H1 (cell line): Measurements from ENCODE around the gene KDSR. TPM values are rescaled to one million over a fixed set of nuclear protein-coding genes. Genes with fewer than 3 reads are reported as not detected.

ENCODE experiments used
- CTCF ChIA-PET: fragments of 300-600 bp; sonication (Branson Sonifier 250); formaldehyde crosslinking; loops from one replicate; lab custom pipeline; 2021; ENCODE audit not compliant: partially characterized antibody; lab: Charles Lee
- POLR2A ChIA-PET: fragments of 300-600 bp; sonication (Branson Sonifier 250); formaldehyde crosslinking; loops from one replicate; lab custom pipeline; 2021; ENCODE audit warnings: inconsistent platforms; ENCODE audit not compliant: partially characterized antibody; lab: Charles Lee
- DNase-seq, 2 experiments: peaks; one replicate each; pipeline versions ENCODE4 v3.0.0 to v3.0.0-alpha.2; 2010 to 2022; ENCODE audit warnings: low spot score in 2 of 2, low read depth in 1 of 2, mixed read lengths in 1 of 2
- FAIRE-seq: peaks from 2 replicates; lab custom pipeline; 2011; peaks lifted over from hg19 to GRCh38; lab: Jason Lieb, UNC
- H2AFZ ChIP-seq: 2 replicates; pipeline ENCODE4 v1.8.1; 2012; ENCODE audit warnings: low read length, inconsistent platforms
- H2AK5ac ChIP-seq: 2 replicates; pipeline ENCODE4 v1.6.1; 2013; ENCODE audit warnings: low read depth, low read length
- H2BK120ac ChIP-seq: replicated peaks from 2 replicates; pipeline ENCODE3; 2013; ENCODE audit warnings: low read depth, low read length, inconsistent platforms
- H2BK12ac ChIP-seq: 2 replicates; pipeline ENCODE4 v1.6.1; 2013; ENCODE audit warnings: low read depth, low read length
- H2BK15ac ChIP-seq: 2 replicates; pipeline ENCODE4 v1.6.1; 2013; ENCODE audit warnings: low read length
- H2BK20ac ChIP-seq: 2 replicates; pipeline ENCODE4 v1.6.1; 2013; ENCODE audit warnings: low read length
- H2BK5ac ChIP-seq: 2 replicates; pipeline ENCODE4 v1.6.1; 2013; ENCODE audit warnings: low read depth, low read length
- H3K14ac ChIP-seq: 2 replicates; pipeline ENCODE4 v1.6.1; 2013; ENCODE audit warnings: inconsistent platforms; ENCODE audit not compliant: insufficient read length
- H3K18ac ChIP-seq: 2 replicates; pipeline ENCODE4 v1.6.1; 2013; ENCODE audit warnings: low read length; ENCODE audit errors: extremely low read depth
- H3K23ac ChIP-seq: 2 replicates; pipeline ENCODE4 v1.6.1; 2013; ENCODE audit warnings: inconsistent platforms; ENCODE audit not compliant: insufficient read length
- H3K23me2 ChIP-seq: 2 replicates; pipeline ENCODE4 v1.6.1; 2013; ENCODE audit warnings: low read depth, low read length
- H3K27ac ChIP-seq: 2 replicates; pipeline ENCODE4 v1.6.1; 2011; ENCODE audit warnings: low read depth, low read length, inconsistent platforms
- H3K27me3 ChIP-seq, 4 experiments: replicated peaks in 1 of 4; 1 replicate in 1 of 4; 2 replicates in 3 of 4; pipeline versions ENCODE4 v1.6.1 to v1.8.1; 2011 to 2013; ENCODE audit warnings: low read length in 3 of 4, mild to moderate bottlenecking in 3 of 4, inconsistent platforms in 2 of 4, mixed read lengths in 2 of 4, moderate library complexity in 1 of 4; ENCODE audit not compliant: control insufficient read depth in 3 of 4, insufficient read depth in 3 of 4; ENCODE audit errors: extremely low read depth in 1 of 4
- H3K36me3 ChIP-seq, 4 experiments: 2 replicates each; pipeline versions ENCODE4 v1.6.1 to v1.8.1; 2011 to 2013; ENCODE audit warnings: mild to moderate bottlenecking in 4 of 4, low read length in 3 of 4, moderate library complexity in 2 of 4, control low read depth in 1 of 4, inconsistent platforms in 1 of 4; ENCODE audit not compliant: insufficient read depth in 4 of 4, control insufficient read depth in 2 of 4
- H3K4ac ChIP-seq: replicated peaks from 2 replicates; pipeline ENCODE3; 2013; ENCODE audit warnings: low read length, low read depth, mixed read lengths, inconsistent platforms; ENCODE audit not compliant: insufficient read length
- H3K4me1 ChIP-seq, 4 experiments: replicated peaks in 1 of 4; 1 replicate in 1 of 4; 2 replicates in 3 of 4; pipeline versions ENCODE4 v1.6.1 to v1.8.1; 2011 to 2013; ENCODE audit warnings: low read length in 3 of 4, inconsistent platforms in 2 of 4, mixed read lengths in 1 of 4; ENCODE audit not compliant: insufficient read depth in 4 of 4, control insufficient read depth in 3 of 4
- H3K4me2 ChIP-seq, 2 experiments: 2 replicates each; pipeline versions ENCODE4 v1.6.1 to v1.8.1; 2011 to 2013; ENCODE audit warnings: low read depth in 2 of 2, low read length in 2 of 2, control low read depth in 1 of 2, inconsistent platforms in 1 of 2, mild to moderate bottlenecking in 1 of 2; ENCODE audit not compliant: insufficient read depth in 1 of 2
- H3K4me3 ChIP-seq, 4 experiments: fragments of 200-600, 300-600 bp in 1 of 4; sonication (generic), shearing (Covaris generic), sonication (Bioruptor Twin) in 1 of 4; 2 replicates each; pipeline versions ENCODE4 v1.5.1 to v1.8.1; 2011 to 2016; ENCODE audit warnings: low read length in 4 of 4, low read depth in 3 of 4, control low read depth in 2 of 4, inconsistent platforms in 2 of 4, mild to moderate bottlenecking in 2 of 4, mixed read lengths in 1 of 4, moderate library complexity in 1 of 4; ENCODE audit not compliant: insufficient read depth in 2 of 4; ENCODE audit errors: extremely low read depth in 1 of 4
- H3K56ac ChIP-seq: replicated peaks from 2 replicates; pipeline ENCODE3; 2013; ENCODE audit warnings: low read depth, mild to moderate bottlenecking, mixed read lengths, low read length, inconsistent platforms; ENCODE audit not compliant: insufficient read length
- H3K79me1 ChIP-seq: 2 replicates; pipeline ENCODE4 v1.6.1; 2013; ENCODE audit warnings: low read depth, low read length, control low read depth
- H3K79me2 ChIP-seq, 2 experiments: 2 replicates each; pipeline versions ENCODE4 v1.6.1 to v1.8.1; 2012 to 2013; ENCODE audit warnings: low read length in 2 of 2, mild to moderate bottlenecking in 2 of 2, inconsistent platforms in 1 of 2; ENCODE audit not compliant: insufficient read depth in 2 of 2, control insufficient read depth in 1 of 2
- H3K9ac ChIP-seq, 4 experiments: replicated peaks in 1 of 4; 1 replicate in 1 of 4; 2 replicates in 3 of 4; pipeline versions ENCODE4 v1.6.1 to v1.8.1; 2011 to 2013; ENCODE audit warnings: low read depth in 3 of 4, low read length in 3 of 4, control low read depth in 2 of 4, mild to moderate bottlenecking in 2 of 4, moderate library complexity in 2 of 4, inconsistent platforms in 1 of 4; ENCODE audit errors: extremely low read depth in 1 of 4
- H3K9me3 ChIP-seq, 2 experiments: 2 replicates each; pipeline versions ENCODE4 v1.6.1 to v1.8.1; 2012 to 2013; ENCODE audit warnings: mild to moderate bottlenecking in 2 of 2, moderate library complexity in 2 of 2, control low read depth in 1 of 2, inconsistent platforms in 1 of 2, low read depth in 1 of 2, low read length in 1 of 2, mixed read lengths in 1 of 2; ENCODE audit not compliant: insufficient read depth in 2 of 2
- H4K20me1 ChIP-seq, 2 experiments: replicated peaks in 1 of 2; 2 replicates each; pipeline versions ENCODE3 to v1.8.1; 2011 to 2013; ENCODE audit warnings: inconsistent platforms in 2 of 2, low read length in 2 of 2, mild to moderate bottlenecking in 1 of 2; ENCODE audit not compliant: insufficient read depth in 2 of 2, control insufficient read depth in 1 of 2
- H4K5ac ChIP-seq: 2 replicates; pipeline ENCODE4 v1.6.1; 2013; ENCODE audit warnings: low read length, low read depth, mixed read lengths, inconsistent platforms; ENCODE audit not compliant: insufficient read length
- H4K8ac ChIP-seq: 2 replicates; pipeline ENCODE4 v1.8.0; 2013; ENCODE audit warnings: mild to moderate bottlenecking, moderate library complexity, low read length, inconsistent platforms; ENCODE audit not compliant: insufficient read depth; ENCODE audit errors: extremely low read depth
- H4K91ac ChIP-seq: replicated peaks from 2 replicates; pipeline ENCODE3; 2013; ENCODE audit warnings: low read length, mixed read lengths, inconsistent platforms; ENCODE audit not compliant: insufficient read length
- BCL11A ChIP-seq, 2 experiments: IDR thresholded peaks; one replicate each; pipeline ENCODE4 v1.6.1; 2011; ENCODE audit warnings: low read depth in 2 of 2, low read length in 2 of 2, mild to moderate bottlenecking in 2 of 2
- CBX5 ChIP-seq: fragments of 300-800, 300-1000 bp; sonication (generic); IDR thresholded peaks from 2 replicates; pipeline ENCODE4 v1.7.1; 2016; ENCODE audit warnings: antibody characterized with exemption, low read length, low read depth
- CEBPB ChIP-seq: IDR thresholded peaks from 2 replicates; pipeline ENCODE4 v1.6.1; 2012; ENCODE audit warnings: low read depth, low read length
- FOSL1 ChIP-seq: IDR thresholded peaks from 2 replicates; pipeline ENCODE4 v1.6.1; 2011; ENCODE audit warnings: mild to moderate bottlenecking, low read depth, low read length, moderate library complexity; ENCODE audit not compliant: insufficient read depth
- JUND ChIP-seq: IDR thresholded peaks from 2 replicates; pipeline ENCODE4 v1.6.1; 2011; ENCODE audit warnings: mild to moderate bottlenecking, improper control_type of control experiment, low read length
- KDM1A ChIP-seq: fragments of 200-600, 300-600 bp; sonication (generic); IDR thresholded peaks from 2 replicates; pipeline ENCODE4 v1.7.1; 2016; ENCODE audit warnings: mild to moderate bottlenecking, low read length, borderline replicate concordance
- KDM4A ChIP-seq: IDR thresholded peaks from one replicate; pipeline ENCODE4 v1.7.1; 2012; ENCODE audit warnings: low read depth, mild to moderate bottlenecking, moderate library complexity, low read length, inconsistent platforms; ENCODE audit not compliant: severe bottlenecking
- RFX5 ChIP-seq: IDR thresholded peaks from 2 replicates; pipeline ENCODE4 v1.6.1; 2011; ENCODE audit warnings: low read depth, low read length, improper control_type of control experiment, borderline replicate concordance
- SIN3A ChIP-seq, 2 experiments: IDR thresholded peaks in 1 of 2; conservative IDR thresholded peaks in 1 of 2; 2 replicates each; pipeline ENCODE4 v1.6.1; 2011 to 2012; ENCODE audit warnings: low read length in 2 of 2, improper control_type of control experiment in 1 of 2, low read depth in 1 of 2, mild to moderate bottlenecking in 1 of 2
- YY1 ChIP-seq: IDR thresholded peaks from 2 replicates; pipeline ENCODE4 v1.6.1; 2011; ENCODE audit warnings: low read depth, mild to moderate bottlenecking, low read length
- WGBS, 2 experiments: shearing (Covaris generic) in 1 of 2; methylation state at CpG; one replicate each; pipeline versions ENCODE4 v1.1.6 to v1.1.7; 2013 to 2015; ENCODE audit warnings: low lambda C conversion rate in 2 of 2, mixed read lengths in 2 of 2, inconsistent platforms in 1 of 2, low coverage in 1 of 2, missing lambda C conversion rate in 1 of 2; ENCODE audit not compliant: insufficient replicate concordance in 2 of 2, insufficient coverage in 1 of 2, insufficient read length in 1 of 2; ENCODE audit errors: extremely low coverage in 1 of 2, missing lambda C conversion rate in 1 of 2; 5-methylcytosine and 5-hydroxymethylcytosine counted together
- polyA plus RNA-seq, 7 experiments: library from polyadenylated mRNA; depleted of rRNA in 3 of 7; stranded (reverse) in 5 of 7; unstranded in 2 of 7; fragments of >200 nt in 5 of 7; fragments of 200-250 nt in 2 of 7; gene quantifications; 1 replicate in 5 of 7; 2 replicates in 1 of 7; 4 replicates in 1 of 7; pipeline versions ENCODE4 v1.2.1 to v1.2.3, GENCODE V29; 2011 to 2013; ENCODE audit warnings: missing spikeins in 2 of 7, mixed read lengths in 2 of 7
- total RNA-seq: library from RNA; stranded (reverse); fragmentation: NEBNext Ultra II Directional; extraction: Animal tissue kit (Norgen Biotek cat#: 25700); gene quantifications from 2 replicates; pipeline ENCODE4 v1.2.1, GENCODE V29; 2021
- TF ChIP-seq, protein P1 (sequence below): IDR thresholded peaks from 2 replicates; pipeline ENCODE4 v1.6.1; 2011; ENCODE audit warnings: low read depth, mild to moderate bottlenecking, low read length; ENCODE audit not compliant: insufficient read depth

Gene KDSR
- total and polyA plus RNA-seq, 2 of the 8 experiments (the other 6 are each of a cell fraction or from before 2014, with no cell fraction given): 12.4 to 50.5 TPM

GRCh38 chr18:63311118-63312018 lies 55.6 kb downstream of the KDSR start:
- TF ChIP-seq KDM1A (no peak), RFX5 (no peak), BCL11A (IDR thresholded peaks at IDR 0.05; ENCODE audit: low read depth in 2 of 2, low read length in 2 of 2) (no peak), CBX5 (no peak), FOSL1 (no peak), CEBPB (no peak), YY1 (no peak), SIN3A (conservative IDR thresholded peaks at IDR 0.05 in 1 of 2, IDR thresholded peaks at IDR 0.05 in 1 of 2; ENCODE audit: low read depth in 1 of 2, low read length in 2 of 2) (no peak), KDM4A (no peak), JUND (no peak)
- TF ChIP-seq, protein P1, sequence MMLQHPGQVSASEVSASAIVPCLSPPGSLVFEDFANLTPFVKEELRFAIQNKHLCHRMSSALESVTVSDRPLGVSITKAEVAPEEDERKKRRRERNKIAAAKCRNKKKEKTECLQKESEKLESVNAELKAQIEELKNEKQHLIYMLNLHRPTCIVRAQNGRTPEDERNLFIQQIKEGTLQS: no peak
- POLR2A ChIA-PET: no interaction called here

More at GRCh38 chr18:63311118-63312018, 55.6 kb downstream of the KDSR start:
- DNase-seq (no peak), FAIRE-seq (no peak)
- no peak overlapping the region for H2BK5ac ChIP-seq
- no peak overlapping the region for H2AFZ ChIP-seq
- H3K18ac ChIP-seq: no peak overlapping the region
- no peak overlapping the region for H3K4me2 ChIP-seq
- no peak overlapping the region for H3K27ac ChIP-seq
- H2BK15ac ChIP-seq: no peak overlapping the region
- no peaks in the 10 kb centered on the region for H3K27me3 ChIP-seq
- no peak overlapping the region for H3K56ac ChIP-seq
- no peak overlapping the region for H3K23ac ChIP-seq
- H3K4me1 ChIP-seq: no peaks in the 10 kb centered on the region
- H3K9me3 ChIP-seq: no peaks in the 10 kb centered on the region
- H2BK120ac ChIP-seq: no peak overlapping the region
- 87% methylated on average over 8 of the region's 8 CpGs; no CpG with 5 or more reads in 1 of the 2 experiments for WGBS, 2 experiments
- no peak overlapping the region for H3K14ac ChIP-seq
- H4K91ac ChIP-seq: no peak overlapping the region
- H3K4me3 ChIP-seq: no peak overlapping the region
- no peak overlapping the region for H3K4ac ChIP-seq
- H2BK20ac ChIP-seq: no peak overlapping the region
- no peak overlapping the region for H2AK5ac ChIP-seq
- H4K8ac ChIP-seq: no peak overlapping the region
- no peaks in the 10 kb centered on the region for H3K23me2 ChIP-seq
- no peak overlapping the region for H2BK12ac ChIP-seq
- H3K79me2 ChIP-seq: no peaks in the 10 kb centered on the region
- no peaks in the 10 kb centered on the region for H3K79me1 ChIP-seq
- CTCF ChIA-PET: interaction anchor here (0.6 to 1.5 kb wide), 8 partner anchors 179 to 726 kb away, joined by 3 to 6 read pairs (median 3); no protein-coding TSS in a partner anchor
- no peaks in the 10 kb centered on the region for H3K36me3 ChIP-seq
- no peak overlapping the region for H4K5ac ChIP-seq
- H3K9ac ChIP-seq: no peak overlapping the region
- H4K20me1 ChIP-seq: no peaks in the 10 kb centered on the region
